DND-41 (cell line): ENCODE data around the gene SLC22A9.
"Not testable (repeated sequence)": the region's sequence is repeated elsewhere in the genome, so short reads cannot be mapped to it uniquely, and the experiment has no call there.

Experiments
- ATAC-seq: fragments of 200-7000 bp; cut with Tn5 transposase; 3 replicates; pipeline ENCODE4 v1.9.1; 2021; ENCODE audit warnings: low read depth; ENCODE audit not compliant: insufficient read depth
- DNase-seq: peaks from one replicate; pipeline ENCODE4 v3.0.0-alpha.2; 2020
- H2AFZ ChIP-seq: 2 replicates; pipeline ENCODE4 v1.6.0; 2012; ENCODE audit warnings: low read depth, low read length
- H3K27ac ChIP-seq: 2 replicates; pipeline ENCODE4 v1.5.1; 2012; ENCODE audit warnings: low read length, inconsistent platforms
- H3K27me3 ChIP-seq: fragments of 200-600 bp; sonication (generic); 2 replicates; pipeline ENCODE4 v1.6.0; 2012; ENCODE audit warnings: low read length, mild to moderate bottlenecking, inconsistent platforms; ENCODE audit not compliant: insufficient read depth, poor library complexity
- H3K36me3 ChIP-seq: 2 replicates; pipeline ENCODE4 v1.5.1; 2012; ENCODE audit warnings: low read length, inconsistent platforms; ENCODE audit not compliant: insufficient read depth
- H3K4me1 ChIP-seq: 2 replicates; pipeline ENCODE4 v1.5.1; 2012; ENCODE audit warnings: mild to moderate bottlenecking, low read length; ENCODE audit not compliant: insufficient read depth
- H3K4me2 ChIP-seq: 2 replicates; pipeline ENCODE4 v1.6.0; 2012; ENCODE audit warnings: mild to moderate bottlenecking, moderate library complexity, low read length, inconsistent platforms; ENCODE audit not compliant: insufficient read depth
- H3K4me3 ChIP-seq, 2 experiments: fragments of 200-600 bp in 1 of 2; shearing (Covaris generic) in 1 of 2; 2 replicates each; pipeline ENCODE4 v1.5.1; 2012 to 2016; ENCODE audit warnings: inconsistent platforms in 2 of 2, low read length in 2 of 2, mild to moderate bottlenecking in 2 of 2, low read depth in 1 of 2, moderate library complexity in 1 of 2
- H3K79me2 ChIP-seq: 2 replicates; pipeline ENCODE4 v1.6.0; 2012; ENCODE audit warnings: low read length, inconsistent platforms; ENCODE audit not compliant: insufficient read depth
- H3K9ac ChIP-seq: 2 replicates; pipeline ENCODE4 v1.6.0; 2012; ENCODE audit warnings: low read depth, mild to moderate bottlenecking, inconsistent platforms, low read length, moderate library complexity
- H3K9me3 ChIP-seq: 2 replicates; pipeline ENCODE4 v1.5.1; 2012; ENCODE audit warnings: low read length, moderate library complexity, mild to moderate bottlenecking, inconsistent platforms; ENCODE audit not compliant: insufficient read depth, severe bottlenecking
- H4K20me1 ChIP-seq: 2 replicates; pipeline ENCODE4 v1.6.0; 2012; ENCODE audit warnings: low read length; ENCODE audit not compliant: insufficient read depth
- CTCF ChIP-seq: IDR thresholded peaks from 2 replicates; pipeline ENCODE4 v1.5.1; 2012; ENCODE audit warnings: borderline replicate concordance, low read length, moderate library complexity, mild to moderate bottlenecking; ENCODE audit not compliant: poor library complexity, severe bottlenecking; ENCODE audit errors: extremely low read depth
- EZH2 ChIP-seq: IDR thresholded peaks from 3 replicates; pipeline ENCODE4 v1.6.1; 2012; ENCODE audit warnings: borderline replicate concordance, low read depth, mild to moderate bottlenecking, moderate library complexity, low read length, inconsistent platforms; ENCODE audit not compliant: severe bottlenecking

Gene SLC22A9

GRCh38 chr11:63406458-63406857 is 36.9 kb downstream of the SLC22A9 start:
- Histone ChIP-seq H3K9me3 (no peaks in the 10 kb centered on the region), H3K79me2 (no peaks in the 10 kb centered on the region), H2AFZ (no peak overlapping the region), H3K4me3 (no peak overlapping the region), H3K27me3 (peaks cover 24% of the 10 kb centered on the region), H3K4me2 (no peak overlapping the region), H3K9ac (no peak overlapping the region), H3K27ac (no peak overlapping the region), H3K36me3 (no peaks in the 10 kb centered on the region), H3K4me1 (no peaks in the 10 kb centered on the region), H4K20me1 (no peaks in the 10 kb centered on the region)
- ATAC-seq (no peak), DNase-seq (no peak)
- no peak for TF ChIP-seq EZH2
- TF ChIP-seq CTCF = no peak

DNA sequence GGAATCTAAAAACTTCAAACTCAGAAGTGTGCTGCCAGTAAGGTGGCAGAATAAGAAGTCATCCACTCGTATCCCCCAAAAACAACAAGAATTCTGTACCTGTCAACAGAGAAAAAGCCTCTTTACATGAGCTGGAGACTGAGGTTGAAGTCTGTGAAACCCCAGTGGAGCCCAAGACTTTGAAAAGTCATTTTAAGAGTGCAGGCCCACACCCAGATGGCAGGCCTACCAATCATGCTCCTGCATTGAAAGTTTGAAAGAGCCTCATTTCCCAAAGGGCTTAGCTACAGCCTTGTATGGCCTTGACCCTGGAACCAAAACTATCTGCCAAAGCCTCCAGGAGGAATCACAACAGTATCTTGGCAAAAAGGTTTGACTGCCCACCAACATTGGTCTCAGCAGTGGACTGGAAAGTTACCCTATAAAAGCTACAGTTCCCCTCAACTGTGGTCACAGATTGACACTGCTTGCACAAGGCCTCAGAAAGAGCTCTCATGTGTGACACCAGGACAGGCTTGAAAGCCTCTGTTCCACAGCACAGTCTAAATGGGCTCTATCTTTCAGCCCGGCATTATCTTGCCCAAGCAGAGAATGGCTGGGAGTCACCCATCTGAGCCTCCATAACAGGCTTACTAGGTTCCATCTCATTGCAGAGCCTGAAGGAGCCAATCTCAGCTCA is 47.7 kb downstream of the SLC22A9 start:
- H3K4me1 ChIP-seq = no peaks in the 10 kb centered on the region
- H3K9ac ChIP-seq = no peak overlapping the region
- DNase-seq (no peak), ATAC-seq (no peak)
- no peaks in the 10 kb centered on the region for H3K9me3 ChIP-seq
- H3K79me2 ChIP-seq = no peaks in the 10 kb centered on the region
- no peak overlapping the region for H2AFZ ChIP-seq
- TF ChIP-seq EZH2 (no peak), CTCF (no peak)
- no peaks in the 10 kb centered on the region for H3K36me3 ChIP-seq
- no peak overlapping the region for H3K4me3 ChIP-seq
- no peaks in the 10 kb centered on the region for H4K20me1 ChIP-seq
- no peak overlapping the region for H3K27ac ChIP-seq
- H3K27me3 ChIP-seq = peaks cover 8% of the 10 kb centered on the region
- no peak overlapping the region for H3K4me2 ChIP-seq

GRCh38 chr11:63427971-63428508 is 58.5 kb downstream of the SLC22A9 start:
- no peaks in the 10 kb centered on the region for H3K4me1 ChIP-seq
- H3K9me3 ChIP-seq = no peaks in the 10 kb centered on the region
- no peaks in the 10 kb centered on the region for H3K36me3 ChIP-seq
- ATAC-seq (no peak), DNase-seq (peak; percentile 8)
- H3K27ac ChIP-seq = no peak overlapping the region
- no peaks in the 10 kb centered on the region for H4K20me1 ChIP-seq
- H2AFZ ChIP-seq = no peak overlapping the region
- H3K79me2 ChIP-seq = no peaks in the 10 kb centered on the region
- H3K4me3 ChIP-seq = no peak overlapping the region
- TF ChIP-seq EZH2 = no peak
- TF ChIP-seq CTCF = peak; percentile 14
- no peak overlapping the region for H3K9ac ChIP-seq
- H3K27me3 ChIP-seq = no peaks in the 10 kb centered on the region
- H3K4me2 ChIP-seq = no peak overlapping the region

DNA sequence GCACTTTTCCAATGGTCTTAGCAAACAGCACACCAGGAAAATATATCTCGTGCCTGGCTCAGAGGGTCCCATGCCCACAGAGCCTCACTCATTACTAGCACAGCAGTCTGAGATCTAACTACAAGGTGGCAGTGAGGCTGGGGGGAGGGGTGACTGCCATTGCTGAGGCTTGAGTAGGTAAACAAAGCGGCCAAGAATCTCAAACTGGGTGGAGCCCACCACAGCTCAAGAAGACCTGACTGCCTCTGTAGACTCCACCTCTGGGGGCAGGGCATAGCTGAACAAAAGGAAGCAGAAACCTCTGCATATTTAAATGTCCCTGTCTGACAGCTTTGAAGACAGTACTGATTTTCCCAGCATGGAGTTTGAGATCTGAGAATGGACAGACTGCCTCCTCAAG is 61.1 kb downstream of the SLC22A9 start:
- not testable (repeated sequence) for H3K27me3 ChIP-seq, H3K79me2 ChIP-seq, H3K4me3 ChIP-seq, H3K4me1 ChIP-seq, H3K27ac ChIP-seq, H3K9ac ChIP-seq, H2AFZ ChIP-seq, H3K4me2 ChIP-seq, DNase-seq, ATAC-seq, H4K20me1 ChIP-seq, H3K36me3 ChIP-seq, H3K9me3 ChIP-seq

DNA sequence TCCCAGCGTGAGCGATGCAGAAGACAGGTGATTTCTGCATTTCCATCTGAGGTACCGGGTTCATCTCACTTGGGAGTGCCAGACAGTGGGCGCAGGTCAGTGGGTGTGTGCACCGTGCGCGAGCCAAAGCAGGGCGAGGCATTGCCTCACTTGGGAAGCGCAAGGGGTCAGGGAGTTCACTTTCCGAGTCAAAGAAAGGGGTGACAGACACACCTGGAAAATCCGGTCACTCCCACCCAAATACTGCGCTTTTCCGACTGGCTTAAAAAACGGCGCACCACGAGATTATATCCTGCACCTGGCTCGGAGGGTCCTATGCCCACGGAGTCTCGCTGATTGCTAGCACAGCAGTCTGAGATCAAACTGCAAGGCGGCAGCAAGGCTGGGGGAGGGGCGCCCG is 65.8 kb downstream of the SLC22A9 start:
- not testable (repeated sequence) for DNase-seq, H3K4me3 ChIP-seq, H3K27ac ChIP-seq, H3K9me3 ChIP-seq, ATAC-seq, H3K79me2 ChIP-seq, H3K9ac ChIP-seq, H2AFZ ChIP-seq, H3K4me2 ChIP-seq, H3K36me3 ChIP-seq, H4K20me1 ChIP-seq, H3K27me3 ChIP-seq, H3K4me1 ChIP-seq

DNA sequence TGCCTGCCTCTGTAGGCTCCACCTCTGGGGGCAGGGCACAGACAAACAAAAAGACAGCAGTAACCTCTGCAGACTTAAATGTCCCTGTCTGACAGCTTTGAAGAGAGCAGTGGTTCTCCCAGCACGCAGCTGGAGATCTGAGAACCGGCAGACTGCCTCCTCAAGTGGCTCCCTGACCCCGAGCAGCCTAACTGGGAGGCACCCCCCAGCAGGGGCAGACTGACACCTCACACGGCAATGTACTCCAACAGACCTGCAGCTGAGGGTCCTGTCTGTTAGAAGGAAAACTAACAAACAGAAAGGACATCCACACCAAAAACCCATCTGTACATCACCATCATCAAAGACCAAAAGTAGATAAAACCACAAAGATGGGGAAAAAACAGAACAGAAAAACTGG is 66.2 kb downstream of the SLC22A9 start:
- not testable (repeated sequence) for H3K27ac ChIP-seq, H3K9ac ChIP-seq, H3K36me3 ChIP-seq, H3K9me3 ChIP-seq, H3K4me2 ChIP-seq, H2AFZ ChIP-seq, ATAC-seq, DNase-seq, H3K79me2 ChIP-seq, H3K27me3 ChIP-seq, H3K4me3 ChIP-seq, H4K20me1 ChIP-seq, H3K4me1 ChIP-seq
